Measurements from ENCODE around the gene FRRS1L. TPM values are rescaled to one million over a fixed set of nuclear protein-coding genes. Genes with fewer than 3 reads are reported as not detected.

FRRS1L gene
- total and polyA plus RNA-seq, 2 of the 13 experiments (the other 11 are each of a cell fraction or from before 2014, with no cell fraction given), result 0.02 to 0.03 TPM

DNA sequence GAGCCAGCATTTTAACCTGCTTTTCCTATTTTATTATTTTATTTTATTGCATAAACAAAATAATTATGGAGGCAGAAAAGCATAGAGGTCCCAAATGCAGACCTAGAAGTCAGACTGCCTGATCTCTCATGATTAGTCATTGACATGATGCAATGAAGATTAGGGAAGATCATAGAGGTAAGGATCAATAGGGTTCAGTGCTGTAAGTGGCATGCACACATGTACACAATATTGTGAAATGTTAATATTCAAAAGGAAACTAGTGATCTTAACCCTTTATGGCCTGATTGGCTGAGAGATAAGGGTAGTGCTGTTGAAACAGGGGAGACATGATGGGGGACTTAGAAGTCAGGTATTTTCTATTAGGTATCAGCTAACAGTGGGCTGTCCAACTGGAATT is 1.1 kb upstream of the FRRS1L start (continued):
- TF ChIP-seq, protein P1, sequence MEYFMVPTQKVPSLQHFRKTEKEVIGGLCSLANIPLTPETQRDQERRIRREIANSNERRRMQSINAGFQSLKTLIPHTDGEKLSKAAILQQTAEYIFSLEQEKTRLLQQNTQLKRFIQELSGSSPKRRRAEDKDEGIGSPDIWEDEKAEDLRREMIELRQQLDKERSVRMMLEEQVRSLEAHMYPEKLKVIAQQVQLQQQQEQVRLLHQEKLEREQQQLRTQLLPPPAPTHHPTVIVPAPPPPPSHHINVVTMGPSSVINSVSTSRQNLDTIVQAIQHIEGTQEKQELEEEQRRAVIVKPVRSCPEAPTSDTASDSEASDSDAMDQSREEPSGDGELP (IDR thresholded peaks at IDR 0.05; ENCODE audit: borderline replicate concordance, low read depth), result no peak
- TF ChIP-seq, protein P2, sequence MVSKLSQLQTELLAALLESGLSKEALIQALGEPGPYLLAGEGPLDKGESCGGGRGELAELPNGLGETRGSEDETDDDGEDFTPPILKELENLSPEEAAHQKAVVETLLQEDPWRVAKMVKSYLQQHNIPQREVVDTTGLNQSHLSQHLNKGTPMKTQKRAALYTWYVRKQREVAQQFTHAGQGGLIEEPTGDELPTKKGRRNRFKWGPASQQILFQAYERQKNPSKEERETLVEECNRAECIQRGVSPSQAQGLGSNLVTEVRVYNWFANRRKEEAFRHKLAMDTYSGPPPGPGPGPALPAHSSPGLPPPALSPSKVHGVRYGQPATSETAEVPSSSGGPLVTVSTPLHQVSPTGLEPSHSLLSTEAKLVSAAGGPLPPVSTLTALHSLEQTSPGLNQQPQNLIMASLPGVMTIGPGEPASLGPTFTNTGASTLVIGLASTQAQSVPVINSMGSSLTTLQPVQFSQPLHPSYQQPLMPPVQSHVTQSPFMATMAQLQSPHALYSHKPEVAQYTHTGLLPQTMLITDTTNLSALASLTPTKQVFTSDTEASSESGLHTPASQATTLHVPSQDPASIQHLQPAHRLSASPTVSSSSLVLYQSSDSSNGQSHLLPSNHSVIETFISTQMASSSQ (IDR thresholded peaks at IDR 0.05; ENCODE audit: low read depth), result no peak
- TF ChIP-seq, protein P2 (CRISPR knock-in tag; IDR thresholded peaks at IDR 0.05; ENCODE audit: borderline replicate concordance), result no peak
- TF ChIP-seq ZSCAN9 (CRISPR knock-in tag; IDR thresholded peaks at IDR 0.05; ENCODE audit: borderline replicate concordance), result no peak
- TF ChIP-seq HNRNPH1 (optimal IDR thresholded peaks at IDR 0.05; ENCODE audit: low read depth, low read length), result no peak
- TF ChIP-seq RFX1 (IDR thresholded peaks at IDR 0.05), result no peak
- no peak for TF ChIP-seq SETDB1 (CRISPR knock-in tag; IDR thresholded peaks at IDR 0.05; ENCODE audit: borderline replicate concordance)
- TF ChIP-seq SALL1 (CRISPR knock-in tag; IDR thresholded peaks at IDR 0.05), result peak; percentile 24; the same call in 1 of the 2 replicates
- TF ChIP-seq RAD21 (CRISPR knock-in tag; IDR thresholded peaks at IDR 0.05), result no peak
- TF ChIP-seq ZNF296 (CRISPR knock-in tag; conservative IDR thresholded peaks at IDR 0.05), result no peak
- TF ChIP-seq FOXA3 (CRISPR knock-in tag; IDR thresholded peaks at IDR 0.05), result peak; percentile 68
- TF ChIP-seq SP2 (CRISPR knock-in tag; IDR thresholded peaks at IDR 0.05), result no peak
- TF ChIP-seq, protein P3, sequence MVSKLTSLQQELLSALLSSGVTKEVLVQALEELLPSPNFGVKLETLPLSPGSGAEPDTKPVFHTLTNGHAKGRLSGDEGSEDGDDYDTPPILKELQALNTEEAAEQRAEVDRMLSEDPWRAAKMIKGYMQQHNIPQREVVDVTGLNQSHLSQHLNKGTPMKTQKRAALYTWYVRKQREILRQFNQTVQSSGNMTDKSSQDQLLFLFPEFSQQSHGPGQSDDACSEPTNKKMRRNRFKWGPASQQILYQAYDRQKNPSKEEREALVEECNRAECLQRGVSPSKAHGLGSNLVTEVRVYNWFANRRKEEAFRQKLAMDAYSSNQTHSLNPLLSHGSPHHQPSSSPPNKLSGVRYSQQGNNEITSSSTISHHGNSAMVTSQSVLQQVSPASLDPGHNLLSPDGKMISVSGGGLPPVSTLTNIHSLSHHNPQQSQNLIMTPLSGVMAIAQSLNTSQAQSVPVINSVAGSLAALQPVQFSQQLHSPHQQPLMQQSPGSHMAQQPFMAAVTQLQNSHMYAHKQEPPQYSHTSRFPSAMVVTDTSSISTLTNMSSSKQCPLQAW (CRISPR knock-in tag; IDR thresholded peaks at IDR 0.05), result no peak
- peak; percentile 25; the same call in 1 of the 2 replicates for TF ChIP-seq HNF4A (CRISPR knock-in tag; IDR thresholded peaks at IDR 0.05)
- TF ChIP-seq HMG20A (CRISPR knock-in tag; IDR thresholded peaks at IDR 0.05; ENCODE audit: borderline replicate concordance), result peak; percentile 64; the same call in 1 of the 2 replicates
- no peak for TF ChIP-seq SOX6 (IDR thresholded peaks at IDR 0.05)
- peak; percentile 41; the same call in 1 of the 2 replicates for TF ChIP-seq SOX6 (CRISPR knock-in tag; IDR thresholded peaks at IDR 0.05)
- TF ChIP-seq, protein P4, sequence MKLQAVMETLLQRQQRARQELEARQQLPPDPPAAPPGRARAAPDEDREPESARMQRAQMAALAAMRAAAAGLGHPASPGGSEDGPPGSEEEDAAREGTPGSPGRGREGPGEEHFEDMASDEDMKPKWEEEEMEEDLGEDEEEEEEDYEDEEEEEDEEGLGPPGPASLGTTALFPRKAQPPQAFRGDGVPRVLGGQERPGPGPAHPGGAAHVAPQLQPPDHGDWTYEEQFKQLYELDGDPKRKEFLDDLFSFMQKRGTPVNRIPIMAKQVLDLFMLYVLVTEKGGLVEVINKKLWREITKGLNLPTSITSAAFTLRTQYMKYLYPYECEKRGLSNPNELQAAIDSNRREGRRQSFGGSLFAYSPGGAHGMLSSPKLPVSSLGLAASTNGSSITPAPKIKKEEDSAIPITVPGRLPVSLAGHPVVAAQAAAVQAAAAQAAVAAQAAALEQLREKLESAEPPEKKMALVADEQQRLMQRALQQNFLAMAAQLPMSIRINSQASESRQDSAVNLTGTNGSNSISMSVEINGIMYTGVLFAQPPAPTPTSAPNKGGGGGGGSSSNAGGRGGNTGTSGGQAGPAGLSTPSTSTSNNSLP (IDR thresholded peaks at IDR 0.05; ENCODE audit: low read depth, low read length), result peak; percentile 94
- TF ChIP-seq, protein P5, sequence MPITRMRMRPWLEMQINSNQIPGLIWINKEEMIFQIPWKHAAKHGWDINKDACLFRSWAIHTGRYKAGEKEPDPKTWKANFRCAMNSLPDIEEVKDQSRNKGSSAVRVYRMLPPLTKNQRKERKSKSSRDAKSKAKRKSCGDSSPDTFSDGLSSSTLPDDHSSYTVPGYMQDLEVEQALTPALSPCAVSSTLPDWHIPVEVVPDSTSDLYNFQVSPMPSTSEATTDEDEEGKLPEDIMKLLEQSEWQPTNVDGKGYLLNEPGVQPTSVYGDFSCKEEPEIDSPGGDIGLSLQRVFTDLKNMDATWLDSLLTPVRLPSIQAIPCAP (CRISPR knock-in tag; IDR thresholded peaks at IDR 0.05; ENCODE audit: low read depth), result no peak
- TF ChIP-seq GATAD2A (CRISPR knock-in tag; IDR thresholded peaks at IDR 0.05), result peak; percentile 90
- TF ChIP-seq, protein P6, sequence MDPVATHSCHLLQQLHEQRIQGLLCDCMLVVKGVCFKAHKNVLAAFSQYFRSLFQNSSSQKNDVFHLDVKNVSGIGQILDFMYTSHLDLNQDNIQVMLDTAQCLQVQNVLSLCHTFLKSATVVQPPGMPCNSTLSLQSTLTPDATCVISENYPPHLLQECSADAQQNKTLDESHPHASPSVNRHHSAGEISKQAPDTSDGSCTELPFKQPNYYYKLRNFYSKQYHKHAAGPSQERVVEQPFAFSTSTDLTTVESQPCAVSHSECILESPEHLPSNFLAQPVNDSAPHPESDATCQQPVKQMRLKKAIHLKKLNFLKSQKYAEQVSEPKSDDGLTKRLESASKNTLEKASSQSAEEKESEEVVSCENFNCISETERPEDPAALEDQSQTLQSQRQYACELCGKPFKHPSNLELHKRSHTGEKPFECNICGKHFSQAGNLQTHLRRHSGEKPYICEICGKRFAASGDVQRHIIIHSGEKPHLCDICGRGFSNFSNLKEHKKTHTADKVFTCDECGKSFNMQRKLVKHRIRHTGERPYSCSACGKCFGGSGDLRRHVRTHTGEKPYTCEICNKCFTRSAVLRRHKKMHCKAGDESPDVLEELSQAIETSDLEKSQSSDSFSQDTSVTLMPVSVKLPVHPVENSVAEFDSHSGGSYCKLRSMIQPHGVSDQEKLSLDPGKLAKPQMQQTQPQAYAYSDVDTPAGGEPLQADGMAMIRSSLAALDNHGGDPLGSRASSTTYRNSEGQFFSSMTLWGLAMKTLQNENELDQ (CRISPR knock-in tag; IDR thresholded peaks at IDR 0.05; ENCODE audit: borderline replicate concordance), result no peak

All from HepG2 (cell line).